Activated T-cell treated with anti-CD3 and anti-CD28 coated beads, Interleukin-2, amount 50 U/mL, for 72 hours (primary cell): ENCODE data around the gene WDR91. TPM values are rescaled to one million over a fixed set of nuclear protein-coding genes. Genes with fewer than 3 reads are reported as not detected.
A peak's percentile ranks its signal among the peaks of the same experiment; 100 is the strongest.

Experiments used
- ATAC-seq, 2 donors: fragments of 150-1000 bp; cut with Tn5 transposase; replicated peaks in 1 of 2; 2 replicates each; pipeline ENCODE4 v1.10.0; 2021; ENCODE audit warnings: moderate library complexity in 2 of 2, mild to moderate bottlenecking in 1 of 2
- DNase-seq, 2 donors: peaks; one replicate each; pipeline ENCODE4 v3.0.0; 2021 to 2022; ENCODE audit warnings: mixed read lengths in 1 of 2
- H3K27ac Mint-ChIP-seq: one replicate; pipeline ENCODE4 v1.8.0; 2022; ENCODE audit warnings: mild to moderate bottlenecking, moderate library complexity, mixed read lengths
- H3K27me3 Mint-ChIP-seq: one replicate; pipeline ENCODE4 v1.8.0; 2022; ENCODE audit warnings: low read depth, mixed read lengths
- H3K36me3 Mint-ChIP-seq, 2 donors: one replicate each; pipeline ENCODE4 v1.8.0; 2022; ENCODE audit warnings: mixed read lengths in 2 of 2, mild to moderate bottlenecking in 1 of 2; ENCODE audit not compliant: insufficient read depth in 2 of 2
- H3K4me1 Mint-ChIP-seq: one replicate; pipeline ENCODE4 v1.8.0; 2022; ENCODE audit warnings: low read depth, mixed read lengths
- H3K4me3 Mint-ChIP-seq, 2 donors: one replicate each; pipeline ENCODE4 v1.8.0; 2022; ENCODE audit warnings: mild to moderate bottlenecking in 2 of 2, mixed read lengths in 2 of 2, moderate library complexity in 2 of 2
- H3K9me3 Mint-ChIP-seq, 2 donors: one replicate each; pipeline ENCODE4 v1.8.0; 2022; ENCODE audit warnings: mixed read lengths in 2 of 2
- total RNA-seq, 2 donors: library from RNA; stranded (reverse); gene quantifications; one replicate each; pipeline ENCODE4 v1.2.3, GENCODE V29; 2022

The WDR91 gene
- total RNA-seq, 2 donors from 2014 or later, result 21.5 to 27.1 TPM

DNA sequence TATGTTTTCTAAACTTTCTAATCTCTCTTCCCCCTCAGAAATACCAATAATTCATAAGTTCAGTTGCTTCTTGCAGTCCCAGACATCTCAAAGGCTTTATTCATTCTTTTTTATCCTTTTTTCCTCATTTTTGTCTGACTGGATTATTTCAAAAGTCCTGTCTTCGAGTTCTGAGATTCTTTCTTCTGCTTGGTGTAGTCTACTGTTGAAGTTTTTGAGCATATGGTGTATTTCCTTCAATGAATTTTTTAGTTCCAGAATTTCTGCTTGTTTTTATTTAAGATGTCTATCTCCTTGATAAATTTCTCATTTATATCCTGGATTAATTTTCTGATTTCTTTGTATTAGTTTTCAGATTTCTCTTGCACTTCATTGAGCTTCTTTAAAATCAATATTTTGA is 55.0 kb downstream of the WDR91 start:
- no peak for DNase-seq
- peaks cover 76% of the 10 kb centered on the region for H3K4me1 Mint-ChIP-seq

DNA sequence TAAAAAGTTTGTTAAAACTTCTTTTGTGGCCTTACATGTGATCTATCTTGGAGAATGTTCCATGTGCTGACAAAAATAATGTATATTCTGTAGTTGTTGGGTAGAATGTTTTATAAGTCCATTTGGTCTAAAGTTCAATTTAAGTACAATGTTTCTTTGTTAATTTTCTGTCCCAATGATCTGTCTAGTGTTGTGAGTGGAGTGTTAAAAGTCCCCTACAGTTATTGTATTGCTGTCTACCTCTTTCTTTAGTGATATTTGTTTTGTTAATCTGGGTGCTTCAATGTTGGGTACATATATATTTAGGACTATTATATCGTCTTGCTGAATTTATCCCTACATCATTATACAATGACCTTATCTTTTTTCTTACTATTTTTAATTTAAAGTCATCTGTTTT is 56.6 kb downstream of the WDR91 start:
- DNase-seq, result no peak
- ATAC-seq, result no peak
- H3K4me3 Mint-ChIP-seq, result no peak overlapping the region
- H3K27me3 Mint-ChIP-seq, result no peaks in the 10 kb centered on the region
- no peak overlapping the region for H3K27ac Mint-ChIP-seq
- peaks cover 46 to 74% of the 10 kb centered on the region in 2 donors for H3K36me3 Mint-ChIP-seq
- peaks cover 23 to 34% of the 10 kb centered on the region in 2 donors for H3K9me3 Mint-ChIP-seq
- peaks cover 76% of the 10 kb centered on the region for H3K4me1 Mint-ChIP-seq

More for the DNA sequence above, 55.0 kb downstream of the WDR91 start:
- peaks cover 42 to 76% of the 10 kb centered on the region in 2 donors for H3K36me3 Mint-ChIP-seq
- no peak overlapping the region for H3K4me3 Mint-ChIP-seq
- H3K27me3 Mint-ChIP-seq, result no peaks in the 10 kb centered on the region
- no peak for ATAC-seq
- peak overlapping the region; percentile 50 for H3K27ac Mint-ChIP-seq
- peaks cover 23 to 34% of the 10 kb centered on the region in 2 donors for H3K9me3 Mint-ChIP-seq

- no peak for ATAC-seq
- Mint-ChIP-seq H3K4me1 (peaks cover 68% of the 10 kb centered on the region), H3K27me3 (no peaks in the 10 kb centered on the region), H3K4me3 (no peak overlapping the region), H3K27ac (no peak overlapping the region), H3K36me3 (peaks cover 47 to 70% of the 10 kb centered on the region in 2 donors), H3K9me3 (peaks cover 21 to 33% of the 10 kb centered on the region in 2 donors)
- DNase-seq, result no peak
These were observed 58.9 kb downstream of the WDR91 start for GRCh38 chr7:135152442-135152841.

DNA sequence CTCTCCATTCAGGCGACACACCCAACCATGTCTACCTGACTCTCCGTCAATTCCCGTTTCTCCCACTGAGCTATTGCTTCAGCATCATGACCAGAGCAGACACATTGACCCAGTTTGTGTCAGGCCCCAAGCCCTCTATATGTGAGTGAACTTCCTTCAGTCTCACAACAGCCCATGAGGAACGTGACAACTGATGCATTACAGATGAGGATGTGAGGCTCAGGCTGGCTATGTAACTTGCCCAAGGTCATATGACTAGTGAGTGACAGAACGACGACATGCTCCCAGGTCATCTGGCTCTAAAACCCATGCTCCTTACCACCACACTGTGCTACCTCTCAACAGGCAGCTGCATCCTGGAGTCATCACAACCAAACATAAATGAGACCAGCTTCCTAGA is 59.8 kb downstream of the WDR91 start:
- Mint-ChIP-seq H3K27ac (no peak overlapping the region), H3K36me3 (peaks cover 38 to 61% of the 10 kb centered on the region in 2 donors), H3K4me1 (peaks cover 68% of the 10 kb centered on the region), H3K4me3 (peak overlapping the region; percentile 76 to 84), H3K9me3 (peaks cover 15 to 27% of the 10 kb centered on the region in 2 donors), H3K27me3 (no peaks in the 10 kb centered on the region)
- DNase-seq (no peak), ATAC-seq (no peak)

DNA sequence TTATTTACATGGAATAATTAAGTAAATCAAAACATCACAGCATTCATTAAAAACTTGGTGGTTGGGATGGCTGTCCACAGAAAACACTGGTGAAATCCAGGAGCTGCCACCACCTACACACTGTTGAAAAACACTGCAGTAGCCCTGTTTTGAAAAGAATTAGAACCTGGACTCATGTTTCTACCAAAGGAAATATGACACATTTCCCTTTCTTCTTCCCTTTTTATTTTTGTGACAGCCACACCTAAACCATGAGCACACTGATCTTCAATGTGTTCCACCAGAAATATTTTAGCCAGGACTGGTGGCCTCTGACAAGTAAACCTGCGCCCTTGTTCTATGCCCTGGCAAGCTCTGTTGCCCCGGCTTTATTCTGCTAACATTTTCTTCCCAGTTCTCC is 60.2 kb downstream of the WDR91 start:
- ATAC-seq (no peak), DNase-seq (no peak)
- Mint-ChIP-seq H3K9me3 (peaks cover 12 to 24% of the 10 kb centered on the region in 2 donors), H3K27ac (no peak overlapping the region), H3K36me3 (peaks cover 35 to 57% of the 10 kb centered on the region in 2 donors), H3K27me3 (no peaks in the 10 kb centered on the region), H3K4me1 (peaks cover 72% of the 10 kb centered on the region), H3K4me3 (peak overlapping the region; percentile 81 to 84)

GRCh38 chr7:135150072-135150782 is 61.1 kb downstream of the WDR91 start:
- ATAC-seq (no peak), DNase-seq (no peak)
- peak overlapping the region; percentile 75 for H3K27ac Mint-ChIP-seq
- H3K4me3 Mint-ChIP-seq, result peak overlapping the region; percentile 81 to 84
- H3K4me1 Mint-ChIP-seq, result peaks cover 81% of the 10 kb centered on the region
- no peaks in the 10 kb centered on the region for H3K27me3 Mint-ChIP-seq
- peaks cover 32 to 49% of the 10 kb centered on the region in 2 donors for H3K36me3 Mint-ChIP-seq
- peaks cover 9 to 21% of the 10 kb centered on the region in 2 donors for H3K9me3 Mint-ChIP-seq

DNA sequence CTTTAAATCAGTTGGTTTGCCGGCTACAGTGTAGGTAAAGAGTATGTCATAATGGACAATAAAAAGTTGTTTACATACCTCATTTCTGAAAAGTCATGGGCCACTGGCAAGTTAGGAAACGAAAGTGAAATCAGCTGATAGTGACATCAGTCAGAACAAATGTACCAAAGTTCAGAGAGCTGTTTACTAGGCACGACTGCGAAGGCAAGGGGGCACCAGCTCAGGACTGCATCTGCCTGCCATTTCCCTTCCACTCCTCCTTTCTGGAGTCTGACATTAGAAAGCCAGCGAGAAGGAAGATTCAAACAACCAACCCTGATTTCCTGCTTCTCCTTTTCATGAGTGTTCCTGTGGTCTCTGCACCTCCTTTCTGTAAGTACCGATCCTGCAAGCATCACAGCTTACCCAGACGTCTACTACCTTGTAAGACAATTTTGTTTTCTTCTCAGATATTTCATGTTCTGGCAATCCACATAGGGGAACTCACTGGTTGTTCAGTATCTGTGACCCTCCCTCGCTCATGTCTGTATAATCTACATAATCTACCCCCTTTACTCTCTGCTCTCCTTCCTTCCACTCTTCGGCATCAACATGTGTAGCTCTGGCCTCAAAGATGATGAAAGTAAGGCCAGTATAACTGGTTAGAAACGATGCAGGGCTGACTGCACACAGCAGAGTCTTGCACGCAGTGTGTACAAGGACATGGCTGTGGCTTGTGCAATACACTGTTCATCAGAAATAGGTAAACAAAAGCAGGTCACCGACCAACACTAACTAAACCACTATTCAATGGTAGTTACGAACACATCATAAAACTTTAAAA is 63.2 kb downstream of the WDR91 start, which contains the start of gene TMEM140:
TMEM140 (plus strand) TSS at position 174 of the 823 bp plus-strand sequence. CDS start 16,370 bp downstream, outside the sequence.
- ATAC-seq (peak; percentile 89), DNase-seq (peak; percentile 67 to 69)
- Mint-ChIP-seq H3K4me3 (peak within 1 kb of the TSS; percentile 81 to 84), H3K9me3 (peaks cover 3 to 5% of the 10 kb centered on the region in 2 donors), H3K27ac (peak within 1 kb of the TSS; percentile 75), H3K27me3 (no peaks in the 10 kb centered on the region), H3K4me1 (peaks cover 72% of the 10 kb centered on the region), H3K36me3 (peaks cover 19 to 29% of the 10 kb centered on the region in 2 donors)

- peak in 1 of 2 donors; percentile 37 for DNase-seq
- Mint-ChIP-seq H3K27ac (peak overlapping the region; percentile 75), H3K9me3 (peaks cover 0 to 2% of the 10 kb centered on the region in 2 donors), H3K36me3 (peaks cover 15 to 22% of the 10 kb centered on the region in 2 donors), H3K4me3 (peak overlapping the region; percentile 81 to 84), H3K4me1 (peaks cover 66% of the 10 kb centered on the region), H3K27me3 (no peaks in the 10 kb centered on the region)
- ATAC-seq, result peak; percentile 24 to 39
These were observed 63.9 kb downstream of the WDR91 start for GRCh38 chr7:135147341-135147898.

- Mint-ChIP-seq H3K36me3 (peaks cover 3 to 4% of the 10 kb centered on the region in 2 donors), H3K27me3 (no peaks in the 10 kb centered on the region), H3K4me3 (peak overlapping the region in 1 of 2 donors; percentile 35), H3K4me1 (peaks cover 36% of the 10 kb centered on the region), H3K9me3 (no peaks in the 10 kb centered on the region), H3K27ac (no peak overlapping the region)
- DNase-seq, result no peak
- ATAC-seq, result no peak
These were observed 67.2 kb downstream of the WDR91 start for GRCh38 chr7:135143885-135144668.

Other genes starting within 250 kb of the WDR91 start
- 1 to 10 TPM; 2.4 to 3.8 TPM for gene AGBL3, start 225.0 kb downstream of the WDR91 start, total RNA-seq
- gene TMEM140, start 63.5 kb downstream of the WDR91 start, total RNA-seq, result 10 to 100 TPM; 26.4 to 37.0 TPM
- 10 to 100 TPM; 33.4 to 44.5 TPM for gene CYREN, start 40.8 kb downstream of the WDR91 start, total RNA-seq
- not detected for gene STRA8, start 22.3 kb upstream of the WDR91 start, total RNA-seq